NT2/D1 (cell line): ENCODE measurements around the gene ACOXL.

ENCODE experiments used
- DNase-seq: peaks from one replicate; pipeline ENCODE4 v3.0.0-alpha.2; 2011; ENCODE audit warnings: low read depth, low spot score
- H3K27me3 ChIP-seq: 2 replicates; pipeline ENCODE4 v1.6.0; 2011; ENCODE audit warnings: mild to moderate bottlenecking; ENCODE audit not compliant: insufficient read length, insufficient read depth
- H3K36me3 ChIP-seq: 2 replicates; pipeline ENCODE4 v1.6.1; 2011; ENCODE audit warnings: mild to moderate bottlenecking, low read length, mixed read lengths; ENCODE audit not compliant: insufficient read depth, insufficient read length
- H3K4me1 ChIP-seq: 2 replicates; pipeline ENCODE4 v1.5.1; 2011; ENCODE audit not compliant: insufficient read depth, insufficient read length
- H3K4me3 ChIP-seq: 2 replicates; pipeline ENCODE4 v1.5.1; 2011; ENCODE audit warnings: low read depth; ENCODE audit not compliant: insufficient read length
- H3K9ac ChIP-seq: 2 replicates; pipeline ENCODE4 v1.6.0; 2011; ENCODE audit warnings: low read depth; ENCODE audit not compliant: insufficient read length
- H3K9me3 ChIP-seq: 2 replicates; pipeline ENCODE4 v1.5.1; 2011; ENCODE audit warnings: mild to moderate bottlenecking, low read length; ENCODE audit not compliant: insufficient read depth
- SUZ12 ChIP-seq: IDR thresholded peaks from 2 replicates; pipeline ENCODE4 v1.6.1; 2011; ENCODE audit not compliant: insufficient read length, insufficient read depth; ENCODE audit errors: extremely low read depth
- YY1 ChIP-seq: IDR thresholded peaks from 2 replicates; pipeline ENCODE4 v1.6.1; 2011; ENCODE audit not compliant: insufficient read length, insufficient read depth
- ZNF274 ChIP-seq: IDR thresholded peaks from 2 replicates; pipeline ENCODE4 v1.6.1; 2011; ENCODE audit warnings: mild to moderate bottlenecking, low read depth, low read length

ACOXL gene

GRCh38 chr2:110903548-110903947, 171.2 kb downstream of the ACOXL start:
- DNase-seq: no peak
- Histone ChIP-seq H3K9ac (no peak overlapping the region), H3K4me1 (peaks cover 6% of the 10 kb centered on the region), H3K27me3 (no peaks in the 10 kb centered on the region), H3K4me3 (no peak overlapping the region), H3K9me3 (no peaks in the 10 kb centered on the region), H3K36me3 (no peaks in the 10 kb centered on the region)
- TF ChIP-seq SUZ12 (no peak), ZNF274 (no peak), YY1 (no peak)

GRCh38 chr2:110904116-110904778, 171.9 kb downstream of the ACOXL start:
- Histone ChIP-seq H3K27me3 (no peaks in the 10 kb centered on the region), H3K4me1 (peaks cover 6% of the 10 kb centered on the region), H3K9me3 (no peaks in the 10 kb centered on the region), H3K36me3 (no peaks in the 10 kb centered on the region), H3K9ac (no peak overlapping the region), H3K4me3 (no peak overlapping the region)
- no peak for DNase-seq
- no peak for TF ChIP-seq YY1
- no peak for TF ChIP-seq SUZ12
- TF ChIP-seq ZNF274: no peak

- TF ChIP-seq ZNF274 (no peak), YY1 (no peak), SUZ12 (no peak)
- Histone ChIP-seq H3K36me3 (no peaks in the 10 kb centered on the region), H3K4me3 (no peak overlapping the region), H3K27me3 (no peaks in the 10 kb centered on the region), H3K9me3 (no peaks in the 10 kb centered on the region), H3K9ac (no peak overlapping the region), H3K4me1 (peaks cover 6% of the 10 kb centered on the region)
- peak; percentile 30 for DNase-seq
Observed at GRCh38 chr2:110904779-110905148, 172.4 kb downstream of the ACOXL start.

- TF ChIP-seq YY1 (no peak), ZNF274 (no peak), SUZ12 (no peak)
- no peak for DNase-seq
- Histone ChIP-seq H3K4me3 (no peak overlapping the region), H3K36me3 (no peaks in the 10 kb centered on the region), H3K9ac (no peak overlapping the region), H3K27me3 (no peaks in the 10 kb centered on the region), H3K9me3 (no peaks in the 10 kb centered on the region), H3K4me1 (peaks cover 6% of the 10 kb centered on the region)
Observed at GRCh38 chr2:110905217-110905616, 172.8 kb downstream of the ACOXL start.

GRCh38 chr2:110906613-110907298, 174.4 kb downstream of the ACOXL start:
- peaks cover 6% of the 10 kb centered on the region for H3K4me1 ChIP-seq
- peaks cover 14% of the 10 kb centered on the region for H3K9me3 ChIP-seq
- H3K36me3 ChIP-seq: no peaks in the 10 kb centered on the region
- H3K4me3 ChIP-seq: no peak overlapping the region
- H3K27me3 ChIP-seq: no peaks in the 10 kb centered on the region
- DNase-seq: no peak
- TF ChIP-seq YY1: no peak
- no peak overlapping the region for H3K9ac ChIP-seq

GRCh38 chr2:110909501-110909900, 177.1 kb downstream of the ACOXL start:
- H3K9ac ChIP-seq: no peak overlapping the region
- no peaks in the 10 kb centered on the region for H3K27me3 ChIP-seq
- DNase-seq: no peak
- no peaks in the 10 kb centered on the region for H3K36me3 ChIP-seq
- TF ChIP-seq SUZ12 (no peak), ZNF274 (no peak), YY1 (no peak)
- H3K9me3 ChIP-seq: peaks cover 18% of the 10 kb centered on the region
- H3K4me1 ChIP-seq: peaks cover 6% of the 10 kb centered on the region
- H3K4me3 ChIP-seq: no peak overlapping the region

- peaks cover 18% of the 10 kb centered on the region for H3K9me3 ChIP-seq
- no peaks in the 10 kb centered on the region for H3K4me1 ChIP-seq
- no peak overlapping the region for H3K9ac ChIP-seq
- H3K4me3 ChIP-seq: no peak overlapping the region
- no peak for DNase-seq
- H3K36me3 ChIP-seq: no peaks in the 10 kb centered on the region
- no peaks in the 10 kb centered on the region for H3K27me3 ChIP-seq
- TF ChIP-seq YY1 (no peak), ZNF274 (no peak), SUZ12 (no peak)
Observed at GRCh38 chr2:110910423-110910822, 178.1 kb downstream of the ACOXL start.

GRCh38 chr2:110919738-110920137, 187.4 kb downstream of the ACOXL start:
- Histone ChIP-seq H3K27me3 (no peaks in the 10 kb centered on the region), H3K9ac (no peak overlapping the region), H3K4me3 (no peak overlapping the region), H3K4me1 (no peaks in the 10 kb centered on the region), H3K9me3 (no peaks in the 10 kb centered on the region), H3K36me3 (no peaks in the 10 kb centered on the region)
- DNase-seq: no peak
- no peak for TF ChIP-seq YY1
- no peak for TF ChIP-seq SUZ12
